Stimulated activated CD8-positive, alpha-beta memory T cell treated with anti-CD3 and anti-CD28 coated beads, Interleukin-7, amount 100 ng/mL, for 48 hours (primary cell): ENCODE data around the gene CIB4.

Experiments
- DNase-seq, 2 donors: peaks; one replicate each; pipeline ENCODE4 v3.0.0-alpha.2; 2020; ENCODE audit warnings: low read depth in 1 of 2; ENCODE audit errors: extremely low read depth in 1 of 2

Gene CIB4

DNA sequence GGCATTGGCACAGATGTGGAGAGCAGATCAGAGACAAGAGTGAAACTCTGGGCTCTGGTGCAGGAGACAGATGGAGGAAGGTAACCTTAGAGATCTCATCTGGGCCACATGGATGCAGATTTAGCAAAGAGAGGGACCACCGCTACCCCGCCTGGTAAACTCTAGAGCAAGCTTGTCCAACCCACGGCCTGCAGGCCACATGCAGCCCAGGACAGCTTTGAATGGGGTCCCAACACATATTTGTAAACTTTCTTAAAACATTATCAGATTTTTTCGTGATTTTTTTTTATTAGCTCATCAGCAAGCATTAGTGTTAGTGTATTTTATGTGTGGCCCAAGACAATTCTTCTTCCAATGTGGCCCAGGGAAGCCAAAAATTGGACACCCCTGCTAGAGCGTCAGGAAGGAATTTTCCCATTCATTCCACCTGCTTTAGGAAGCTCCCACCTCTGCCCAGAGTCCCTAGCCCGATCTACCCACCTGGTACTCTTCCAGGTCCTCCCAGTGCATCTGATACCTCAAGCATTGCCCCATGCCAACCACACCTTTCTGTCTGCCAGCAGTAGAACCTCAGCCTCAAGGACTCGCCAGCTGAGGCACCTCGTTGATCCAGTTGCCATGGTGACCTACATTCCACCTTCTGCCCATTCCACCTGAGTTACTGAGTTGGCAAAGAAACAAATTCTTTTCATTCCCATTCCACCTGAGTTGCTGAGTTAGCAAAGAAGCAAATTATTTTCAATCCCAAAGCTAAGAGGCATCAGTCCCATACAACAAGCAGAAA, at the start of gene CIB4:
TSS of gene CIB4 (minus strand) at position 586 of the 784 bp plus-strand sequence. CDS start at position 534, 52 bp downstream.
- DNase-seq: no peak

- DNase-seq: no peak
These were observed 46.6 kb upstream of the CIB4 start for GRCh38 chr2:26687801-26688200.

DNA sequence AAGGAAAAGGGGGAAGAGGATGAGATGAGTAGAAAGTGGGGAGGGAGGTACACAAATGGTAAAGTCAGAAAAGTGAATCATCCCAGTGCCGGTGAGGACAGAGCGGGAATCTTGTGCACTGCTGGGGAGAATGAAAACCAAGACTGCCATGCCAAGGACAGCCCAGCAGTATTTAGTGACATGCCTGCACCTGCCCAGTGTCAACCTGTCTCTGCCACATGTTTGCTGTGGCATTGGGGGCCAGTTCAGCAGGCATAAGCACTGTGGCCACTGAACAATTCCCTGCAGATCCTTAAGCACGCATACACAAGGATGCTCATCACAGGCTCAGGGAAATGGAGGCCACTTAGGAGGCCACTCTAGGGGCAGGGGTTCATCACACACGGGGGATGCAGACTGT, 46.2 kb upstream of the CIB4 start:
- DNase-seq: no peak

DNA sequence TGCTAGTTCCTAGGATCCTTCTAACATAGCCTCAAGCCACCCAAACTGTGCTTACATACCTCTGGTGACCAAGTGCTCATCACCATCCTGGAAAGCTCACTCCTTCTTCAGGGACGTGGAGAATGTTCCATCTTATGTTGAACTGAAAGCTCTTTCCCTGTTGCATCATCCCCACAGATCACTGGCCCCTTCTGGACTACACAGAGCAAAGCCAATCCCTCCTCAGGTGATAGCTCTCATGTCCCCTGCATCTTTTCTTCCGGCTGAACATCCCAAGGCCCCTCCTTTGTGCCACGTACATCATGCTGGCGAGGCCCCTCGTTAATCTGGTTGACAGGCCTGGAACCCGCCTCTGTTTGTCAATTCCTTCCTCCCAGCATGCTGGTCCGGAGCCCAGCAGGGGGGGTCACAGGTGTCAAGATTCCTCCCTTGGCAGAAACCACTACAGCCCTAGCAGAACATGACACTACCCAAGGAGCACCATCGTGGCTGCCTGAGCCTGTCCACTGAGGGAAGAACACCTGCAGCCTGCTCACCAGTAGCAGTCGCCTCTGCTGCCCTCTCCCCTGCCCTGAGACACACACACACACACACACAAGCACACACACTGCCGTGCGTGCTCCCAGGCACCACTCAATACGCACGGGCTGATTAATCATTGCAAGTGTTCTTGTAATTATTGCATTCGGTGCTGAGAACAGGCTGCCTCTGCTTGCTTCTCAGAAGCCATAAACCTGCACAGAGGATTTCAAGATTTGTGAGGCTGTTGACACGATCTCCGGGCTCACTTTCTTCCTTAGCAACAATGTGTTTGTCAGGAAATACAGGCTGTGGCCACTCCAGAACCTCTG, 45.0 kb upstream of the CIB4 start:
- no peak for DNase-seq

DNA sequence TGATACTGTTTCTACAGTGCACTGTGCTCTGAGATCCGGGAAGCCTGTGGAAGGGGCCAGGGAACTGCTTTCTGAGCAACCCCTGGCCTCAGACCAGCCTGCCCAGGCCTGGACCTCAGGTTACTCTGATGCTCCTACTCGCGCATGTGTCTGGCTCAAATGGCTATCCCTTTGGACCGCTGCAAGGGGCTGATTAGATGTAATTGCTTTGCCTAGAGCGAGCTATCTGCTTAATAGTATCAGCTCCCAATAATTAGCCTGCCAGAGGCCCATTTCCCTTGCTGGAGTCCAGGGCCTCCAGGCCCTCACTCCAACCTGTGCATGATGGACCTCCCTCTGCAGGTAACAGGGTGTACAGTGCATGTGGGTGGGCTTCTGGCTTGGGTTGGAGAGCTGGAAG, 44.2 kb upstream of the CIB4 start:
- DNase-seq: no peak

DNA sequence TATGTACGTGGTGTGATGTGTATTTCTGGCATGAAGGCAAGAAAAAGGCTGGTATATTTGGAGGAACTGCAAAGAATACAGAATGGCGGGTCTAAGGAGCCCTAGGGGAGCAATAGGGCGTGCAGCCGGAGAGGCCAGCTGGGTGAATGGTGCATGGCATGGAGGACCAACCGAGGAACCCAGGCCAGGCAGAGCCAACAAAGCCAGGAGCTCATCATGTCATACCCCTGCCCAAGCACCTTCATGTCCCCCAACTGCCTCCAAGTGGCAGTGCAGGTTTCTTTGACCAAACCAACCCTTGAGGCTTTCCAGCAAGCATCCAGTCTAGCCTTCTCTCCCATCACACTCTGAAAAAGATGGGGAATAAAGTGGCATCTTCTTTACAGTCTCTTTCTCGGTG, 42.4 kb upstream of the CIB4 start:
- no peak for DNase-seq

- no peak for DNase-seq
These were observed 41.0 kb upstream of the CIB4 start for GRCh38 chr2:26682155-26682554.

- DNase-seq: no peak
These were observed 40.5 kb upstream of the CIB4 start for GRCh38 chr2:26681656-26682055.

DNA sequence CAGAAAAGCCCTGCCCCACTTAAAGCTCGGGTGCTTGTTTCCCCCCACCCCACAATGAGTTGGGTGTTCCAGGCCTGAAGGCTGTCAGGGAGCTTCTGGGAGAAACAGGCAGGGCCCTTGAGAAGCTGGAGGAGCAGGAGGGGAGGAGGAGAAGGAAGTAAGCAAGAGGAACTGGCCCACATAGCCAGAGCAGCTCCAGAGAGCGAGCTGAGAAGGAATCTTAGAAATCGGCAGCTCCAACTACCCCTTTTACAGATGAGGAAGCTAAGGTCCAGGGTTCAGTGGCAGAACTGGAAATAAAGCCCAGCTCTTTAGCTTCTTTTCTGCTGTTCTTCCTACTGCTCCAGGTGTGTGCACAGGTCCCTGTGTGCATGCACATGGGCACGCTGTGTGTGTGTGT, 38.7 kb upstream of the CIB4 start:
- DNase-seq: no peak

- DNase-seq: no peak
These were observed 36.9 kb upstream of the CIB4 start for GRCh38 chr2:26678035-26678434.

DNA sequence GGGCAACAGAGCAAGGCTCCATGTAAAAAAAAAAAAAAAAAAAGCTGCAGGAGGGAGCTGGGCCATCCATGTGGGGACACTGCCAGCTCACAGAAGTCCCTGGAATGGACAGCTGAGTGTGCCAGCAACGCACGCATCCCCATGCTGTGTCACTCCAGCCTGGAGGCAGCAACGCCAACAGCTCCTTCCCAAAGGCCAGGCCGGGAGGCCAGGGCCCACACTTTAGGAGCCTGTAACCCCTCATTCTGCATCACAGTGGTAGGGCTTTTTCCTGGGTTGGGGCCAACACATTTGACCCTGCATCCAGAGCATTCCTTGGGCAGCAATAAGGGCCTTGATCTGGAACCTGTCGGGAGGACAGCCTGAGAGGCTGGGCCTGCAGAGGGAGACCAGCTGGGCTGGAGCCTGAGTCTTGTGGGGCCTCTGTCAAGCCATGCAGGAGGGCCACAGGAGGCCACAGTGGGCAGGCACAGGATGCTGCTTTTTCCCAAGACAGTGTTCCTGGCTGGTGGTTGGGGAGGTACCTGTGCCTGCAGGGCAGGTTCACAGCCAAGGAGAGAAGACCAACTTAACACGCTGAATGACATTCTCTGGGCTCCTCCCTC, 34.6 kb upstream of the CIB4 start:
- DNase-seq: no peak

GRCh38 chr2:26674771-26675170, 33.6 kb upstream of the CIB4 start:
- DNase-seq: no peak

- DNase-seq: no peak
These were observed 33.0 kb upstream of the CIB4 start for GRCh38 chr2:26674002-26674751.

- DNase-seq: no peak
These were observed 31.7 kb upstream of the CIB4 start for GRCh38 chr2:26672818-26673393.

DNA sequence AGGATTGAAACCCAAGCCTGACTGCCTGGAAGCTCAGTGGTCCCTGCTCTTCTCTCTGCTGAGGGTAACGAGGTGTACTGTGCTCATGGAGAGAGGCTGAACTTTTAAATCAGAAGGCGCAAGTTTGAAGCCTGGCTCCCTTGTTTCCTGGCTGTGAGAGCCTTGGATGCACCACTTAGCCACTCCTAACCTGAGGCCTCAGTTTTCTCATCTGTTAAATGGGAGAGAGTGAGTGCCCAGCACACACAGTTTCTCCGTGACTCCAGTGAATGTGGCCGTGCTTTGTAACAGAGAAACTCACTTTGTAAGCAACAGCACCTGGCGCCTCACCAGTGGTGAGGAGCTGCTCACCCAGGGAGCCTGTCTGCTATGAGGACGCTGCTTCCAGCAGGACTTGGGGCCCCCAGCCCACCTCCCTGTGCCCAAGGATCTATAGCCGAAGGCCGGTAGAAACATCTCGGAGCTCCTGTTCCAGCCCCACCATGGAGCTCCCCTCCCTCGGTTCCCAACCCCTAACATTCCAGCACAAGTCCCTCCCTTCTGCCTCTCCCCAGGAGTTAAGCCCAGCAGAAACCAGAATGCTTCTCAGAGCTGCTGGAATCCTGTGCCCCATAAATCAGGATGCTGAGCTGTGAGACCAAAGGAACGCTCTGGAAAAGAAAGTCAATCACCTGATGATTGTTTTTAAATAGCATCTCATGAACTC, 31.1 kb upstream of the CIB4 start:
- DNase-seq: no peak

DNA sequence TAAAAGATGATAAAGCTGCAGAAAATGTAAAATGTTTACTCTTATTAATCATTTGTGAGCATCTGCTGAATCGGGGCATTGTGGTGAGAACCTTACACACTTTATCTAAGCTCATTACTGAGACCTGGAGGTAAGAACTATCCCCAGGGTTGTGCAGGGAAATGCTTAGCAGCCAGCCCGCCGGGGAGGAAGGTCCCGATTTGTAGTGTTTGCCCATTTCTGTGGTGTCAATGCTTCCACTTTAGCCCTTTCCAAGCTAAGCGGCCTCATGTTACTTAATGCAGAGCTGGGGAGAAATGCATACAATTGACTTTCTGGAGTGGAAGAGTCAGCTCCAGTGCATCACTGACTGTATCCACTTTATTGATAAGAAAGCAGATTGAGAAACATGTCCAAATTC, 30.5 kb upstream of the CIB4 start:
- DNase-seq: no peak

GRCh38 chr2:26670931-26671460, 29.8 kb upstream of the CIB4 start:
- no peak for DNase-seq

DNA sequence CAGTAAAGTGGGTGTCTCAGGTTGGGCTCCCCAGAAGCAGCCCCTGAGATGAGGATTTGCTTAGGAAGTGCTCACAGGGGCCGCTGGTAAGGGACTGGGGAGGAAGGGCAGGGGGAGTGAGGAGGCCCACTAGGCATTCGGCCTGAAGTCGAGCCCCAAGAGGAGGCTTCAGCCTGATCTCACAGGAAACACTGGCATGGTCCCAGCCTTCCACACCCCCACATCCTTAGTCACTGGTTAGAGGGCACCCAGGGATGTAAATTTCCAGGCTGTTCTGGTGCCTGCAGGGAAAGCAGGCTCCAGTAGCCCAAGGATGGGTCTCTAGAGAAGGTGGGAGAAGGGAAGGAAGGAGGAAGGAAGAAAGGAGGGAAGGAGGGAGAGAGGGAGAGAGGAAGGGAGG, 29.0 kb upstream of the CIB4 start:
- DNase-seq: no peak

DNA sequence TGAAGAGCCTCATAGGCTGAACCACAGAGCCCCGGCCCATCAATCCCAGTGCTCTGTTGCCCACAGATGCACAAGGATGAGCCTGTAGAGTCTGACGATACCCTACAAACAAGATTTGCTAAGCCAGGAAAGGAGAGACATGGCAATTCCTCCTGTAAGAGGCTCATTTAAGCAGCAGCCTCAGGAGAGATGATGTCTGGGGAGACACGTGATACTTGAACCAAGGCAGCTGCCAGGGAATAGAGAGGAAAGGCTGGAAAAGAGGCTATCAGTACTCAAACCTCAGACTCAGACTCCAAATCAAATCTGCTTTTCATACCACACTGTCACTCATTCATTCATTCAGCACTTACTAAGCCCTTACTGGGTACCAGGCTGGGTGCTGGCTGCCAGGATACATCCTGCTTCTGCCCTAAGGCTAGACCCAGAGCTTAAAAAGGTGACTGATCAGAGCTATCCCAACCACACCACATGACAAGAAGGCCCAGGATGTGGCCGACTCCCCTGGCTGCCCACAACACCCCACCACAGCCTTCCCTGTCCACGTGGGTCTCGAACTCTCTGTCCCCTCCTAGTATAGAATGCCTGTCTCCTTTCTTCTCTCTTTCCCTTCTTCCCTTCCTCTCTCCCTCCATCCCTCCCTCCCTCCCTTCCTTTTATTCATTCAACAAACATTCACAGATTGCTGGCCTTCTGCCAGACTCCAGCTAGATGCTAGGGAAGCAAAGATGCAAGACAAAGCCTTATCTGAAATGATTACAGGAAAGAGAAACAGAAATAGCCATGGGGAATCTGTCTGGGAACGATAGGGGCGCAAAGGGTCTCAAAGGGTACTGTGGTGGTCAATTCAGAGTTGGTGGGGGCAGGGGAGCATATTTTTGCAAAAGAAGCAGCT, 27.9 kb upstream of the CIB4 start:
- DNase-seq: no peak
